ENCODE data around the gene OR13H1. TPM values are rescaled to one million over a fixed set of nuclear protein-coding genes. Genes with fewer than 3 reads are reported as not detected.

OR13H1 gene
- total RNA-seq = not detected in 2 replicates

GRCh38 chrX:131543774-131544173 is at the start of gene OR13H1:
Gene OR13H1 (plus strand): TSS chrX:131544074. CDS start chrX:131544074, 0 bp downstream.

